ENCODE data around the gene SLC35G2. TPM values are rescaled to one million over a fixed set of nuclear protein-coding genes. Genes with fewer than 3 reads are reported as not detected.

SLC35G2 gene
- total and polyA plus RNA-seq, 2 of the 4 experiments (the other 2 are of a cell fraction) = 6.6 to 7.0 TPM

DNA sequence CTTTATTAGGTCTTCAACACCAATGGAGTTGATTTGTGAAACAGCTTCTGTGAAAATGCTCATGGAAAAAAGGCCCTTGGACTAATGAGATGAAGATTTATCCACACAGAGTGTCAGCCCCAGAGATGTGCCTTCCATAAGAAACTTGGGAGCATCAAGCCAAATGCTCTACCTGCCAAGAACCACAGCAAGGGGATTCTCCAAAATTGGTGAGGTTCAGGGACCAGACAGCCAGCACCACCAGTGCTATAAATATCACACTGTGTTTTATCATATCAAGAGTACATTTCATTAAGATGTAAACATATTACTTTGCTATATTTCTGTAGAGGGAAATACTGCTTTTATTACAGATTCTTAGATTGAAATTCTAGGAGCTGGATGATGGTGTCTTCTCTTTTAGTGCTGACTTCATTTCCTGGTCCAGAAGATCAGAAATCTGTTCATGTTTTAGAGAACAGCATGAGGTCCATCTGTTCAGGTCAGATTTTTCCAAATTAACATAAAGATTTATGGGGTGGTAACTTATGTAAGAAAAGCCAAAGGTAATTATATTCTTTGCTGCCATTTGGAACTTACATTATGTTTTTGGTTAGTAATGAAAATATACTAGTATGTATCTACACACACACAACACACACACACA lies 17.7 kb downstream of the SLC35G2 start:
- Histone ChIP-seq H2AK5ac (ENCODE audit: low read depth, low read length) (0 out of 2 replicates have a peak overlapping the region, but pooled peaks have one; percentile 27), H4K8ac (ENCODE audit: low read depth in 2 of 2, low read length in 2 of 2) (no peak overlapping the region), H3K79me1 (ENCODE audit: low read depth in 1 of 2, low read length in 2 of 2) (peaks cover 24 to 53% of the 10 kb centered on the region in 2 experiments), H3K9me3 (ENCODE audit: control insufficient read depth, insufficient read depth, low read length) (no peaks in the 10 kb centered on the region), H3K56ac (ENCODE audit: extremely low read depth, insufficient read depth, low read length) (no peak overlapping the region), H3K23ac (ENCODE audit: low read depth, low read length) (peak overlapping the region; percentile 7; the same call in 1 of the 2 replicates), H3K4me1 (ENCODE audit: control insufficient read depth, insufficient read depth, low read length) (peaks cover 20% of the 10 kb centered on the region), H4K5ac (ENCODE audit: low read depth, low read length) (peak overlapping the region; percentile 48; the same call in 1 of the 2 replicates), H2BK15ac (ENCODE audit: low read depth, low read length) (no peak overlapping the region; the same call in 2 of the 3 replicates), H4K20me1 (ENCODE audit: insufficient read depth, low read length) (no peaks in the 10 kb centered on the region), H3K18ac (ENCODE audit: low read depth, low read length) (peak overlapping the region; percentile 72), H3K4ac (ENCODE audit: low read depth, low read length) (peak overlapping the region; percentile 31; the same call in 1 of the 2 replicates), H2BK120ac (ENCODE audit: low read depth, low read length) (peak overlapping the region; percentile 14; the same call in 1 of the 2 replicates), H2BK5ac (ENCODE audit: low read depth, low read length, poor library complexity, severe bottlenecking) (peak overlapping the region; percentile 17), H3K4me3 (ENCODE audit: insufficient read depth, low read depth, low read length) (no peak overlapping the region), H3K27ac (ENCODE audit: insufficient read depth, low read length) (peak overlapping the region; percentile 61; the same call in 1 of the 2 replicates), H2AK9ac (replicated peaks; ENCODE audit: low read depth, low read length, poor library complexity) (no peak overlapping the region), H2BK20ac (ENCODE audit: low read depth, low read length) (0 out of 2 replicates have a peak overlapping the region, but pooled peaks have one; percentile 39), H3K14ac (replicated peaks; ENCODE audit: low read depth, low read length) (peak overlapping the region; percentile 68; the same call in 1 of the 2 replicates), H3K36me3 (ENCODE audit: control insufficient read depth, insufficient read depth, low read length) (no peaks in the 10 kb centered on the region), H3K4me2 (ENCODE audit: low read depth, low read length) (no peak overlapping the region), H3K9ac (ENCODE audit: low read depth, low read length) (no peak overlapping the region), H3K27me3 (ENCODE audit: control insufficient read depth, insufficient read depth, low read length) (no peaks in the 10 kb centered on the region), H4K91ac (ENCODE audit: insufficient read depth, low read depth, low read length) (no peak overlapping the region; the same call in 1 of the 2 replicates), H3K9me1 (ENCODE audit: insufficient read depth, low read length) (peaks cover 9% of the 10 kb centered on the region; the same call in 1 of the 2 replicates), H2AFZ (replicated peaks; ENCODE audit: low read length, poor library complexity) (no peak overlapping the region)
- POLR2A ChIA-PET (ENCODE audit: unreplicated experiment) = no interaction called here
- in situ Hi-C loops (cut with MboI; ENCODE audit: low sequenced_read_pairs) (no loop called here), dilution Hi-C loops (cut with HindIII; ENCODE audit: low sequenced_read_pairs, unreplicated experiment) (no loop called here), intact Hi-C loops (cut with micrococcal nuclease) (no loop called here)
- TF ChIP-seq, protein P1, sequence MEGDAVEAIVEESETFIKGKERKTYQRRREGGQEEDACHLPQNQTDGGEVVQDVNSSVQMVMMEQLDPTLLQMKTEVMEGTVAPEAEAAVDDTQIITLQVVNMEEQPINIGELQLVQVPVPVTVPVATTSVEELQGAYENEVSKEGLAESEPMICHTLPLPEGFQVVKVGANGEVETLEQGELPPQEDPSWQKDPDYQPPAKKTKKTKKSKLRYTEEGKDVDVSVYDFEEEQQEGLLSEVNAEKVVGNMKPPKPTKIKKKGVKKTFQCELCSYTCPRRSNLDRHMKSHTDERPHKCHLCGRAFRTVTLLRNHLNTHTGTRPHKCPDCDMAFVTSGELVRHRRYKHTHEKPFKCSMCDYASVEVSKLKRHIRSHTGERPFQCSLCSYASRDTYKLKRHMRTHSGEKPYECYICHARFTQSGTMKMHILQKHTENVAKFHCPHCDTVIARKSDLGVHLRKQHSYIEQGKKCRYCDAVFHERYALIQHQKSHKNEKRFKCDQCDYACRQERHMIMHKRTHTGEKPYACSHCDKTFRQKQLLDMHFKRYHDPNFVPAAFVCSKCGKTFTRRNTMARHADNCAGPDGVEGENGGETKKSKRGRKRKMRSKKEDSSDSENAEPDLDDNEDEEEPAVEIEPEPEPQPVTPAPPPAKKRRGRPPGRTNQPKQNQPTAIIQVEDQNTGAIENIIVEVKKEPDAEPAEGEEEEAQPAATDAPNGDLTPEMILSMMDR (conservative IDR thresholded peaks at IDR 0.05; ENCODE audit: low read depth, low read length) = no peak
- no peak for TF ChIP-seq CHD1 (IDR thresholded peaks at IDR 0.05; ENCODE audit: low read depth, low read length)
- TF ChIP-seq SMC3 (IDR thresholded peaks at IDR 0.05; ENCODE audit: low read depth, low read length) = no peak
- no peak for ATAC-seq (ENCODE audit: low read depth)
- CTCF ChIA-PET = interaction anchor here (0.7 kb wide), 1 partner anchor 659 kb away, joined by 3 read pairs; no protein-coding TSS in a partner anchor
- BruUV-seq (replicated peaks) = no TSS peak
- no peak for DNase-seq

All from IMR-90 (cell line).